Measurements from ENCODE around the gene COQ9. TPM values are rescaled to one million over a fixed set of nuclear protein-coding genes. Genes with fewer than 3 reads are reported as not detected.

The COQ9 gene
- total RNA-seq, 1 experiment from 2014 or later, result 77.7 TPM

- DNase-seq, result no peak
- no peak for TF ChIP-seq CTCF (IDR thresholded peaks at IDR 0.05; ENCODE audit: unreplicated experiment)
- H3K4me3 Mint-ChIP-seq (ENCODE audit: low read depth, unreplicated experiment), result no peak overlapping the region
- peaks cover 61% of the 10 kb centered on the region for H3K27me3 Mint-ChIP-seq (ENCODE audit: unreplicated experiment)
- no peak overlapping the region for H3K27ac Mint-ChIP-seq (ENCODE audit: unreplicated experiment)
- H3K4me1 Mint-ChIP-seq (ENCODE audit: low read depth, unreplicated experiment), result peaks cover 9% of the 10 kb centered on the region
- intact Hi-C loops (cut with micrococcal nuclease; ENCODE audit: unreplicated experiment), result no loop called here
- no peaks in the 10 kb centered on the region for H3K36me3 Mint-ChIP-seq (ENCODE audit: insufficient read depth, unreplicated experiment)
- no peaks in the 10 kb centered on the region for H3K9me3 Mint-ChIP-seq (ENCODE audit: low read depth, unreplicated experiment)
- CTCF ChIA-PET, result interaction anchor here (0.8 kb wide), 1 partner anchor 44 kb away, joined by 8 read pairs; no protein-coding TSS in a partner anchor
- no TSS peak for BruUV-seq (replicated peaks)
These were observed 54.9 kb downstream of the COQ9 start for GRCh38 chr16:57502048-57502775.

DNA sequence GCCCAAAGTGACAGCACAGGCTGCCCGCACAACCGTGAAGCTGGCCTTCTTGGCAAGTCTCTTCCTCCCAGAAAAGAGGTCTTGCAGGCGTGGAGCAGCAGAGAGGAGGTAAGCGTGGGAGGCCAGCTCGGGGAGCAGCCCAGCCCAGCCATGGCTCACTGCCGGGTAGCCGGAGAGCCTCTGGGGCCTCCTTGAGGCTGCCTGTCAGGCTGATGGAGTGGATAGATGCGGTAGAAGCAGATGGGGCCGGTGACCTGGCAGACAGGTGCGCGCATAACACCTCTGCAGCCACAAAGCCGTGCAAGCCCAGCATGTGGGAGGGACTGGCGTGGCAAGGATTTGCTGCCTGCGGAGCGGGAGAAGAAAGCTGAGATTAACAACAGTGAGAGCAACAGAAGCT lies 56.1 kb downstream of the COQ9 start:
- CTCF ChIA-PET, result no interaction called here
- no TSS peak for BruUV-seq (replicated peaks)
- DNase-seq, result no peak
- Mint-ChIP-seq H3K4me1 (ENCODE audit: low read depth, unreplicated experiment) (peaks cover 9% of the 10 kb centered on the region), H3K36me3 (ENCODE audit: insufficient read depth, unreplicated experiment) (no peaks in the 10 kb centered on the region), H3K27me3 (ENCODE audit: unreplicated experiment) (peaks cover 73% of the 10 kb centered on the region), H3K9me3 (ENCODE audit: low read depth, unreplicated experiment) (no peaks in the 10 kb centered on the region), H3K4me3 (ENCODE audit: low read depth, unreplicated experiment) (no peak overlapping the region), H3K27ac (ENCODE audit: unreplicated experiment) (no peak overlapping the region)
- TF ChIP-seq CTCF (IDR thresholded peaks at IDR 0.05; ENCODE audit: unreplicated experiment), result no peak
- intact Hi-C loops (cut with micrococcal nuclease; ENCODE audit: unreplicated experiment), result no loop called here

- peaks cover 9% of the 10 kb centered on the region for H3K4me1 Mint-ChIP-seq (ENCODE audit: low read depth, unreplicated experiment)
These were observed 56.7 kb downstream of the COQ9 start for GRCh38 chr16:57504001-57504400.

DNA sequence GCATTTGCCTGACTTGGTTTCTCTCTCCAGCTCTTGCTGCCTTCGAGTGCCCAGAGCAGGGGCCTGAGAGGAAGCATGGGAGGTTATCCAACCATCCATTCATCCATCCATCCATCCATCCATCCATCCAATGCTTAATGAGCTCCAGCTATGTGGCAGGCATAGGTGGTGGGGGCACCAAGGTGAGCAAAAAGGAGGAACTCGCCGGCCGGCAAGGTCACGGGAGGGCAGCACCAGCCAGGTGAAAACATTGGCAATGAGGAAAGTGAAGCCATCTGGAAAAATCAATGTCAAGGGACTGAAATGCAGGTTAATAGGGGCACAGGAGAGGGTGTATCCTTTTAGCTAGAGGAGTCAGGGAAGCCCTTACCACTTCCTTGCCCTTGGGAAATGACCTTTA lies 57.2 kb downstream of the COQ9 start:
- Mint-ChIP-seq H3K4me3 (ENCODE audit: low read depth, unreplicated experiment) (no peak overlapping the region), H3K9me3 (ENCODE audit: low read depth, unreplicated experiment) (no peaks in the 10 kb centered on the region), H3K27ac (ENCODE audit: unreplicated experiment) (no peak overlapping the region), H3K27me3 (ENCODE audit: unreplicated experiment) (peaks cover 83% of the 10 kb centered on the region), H3K36me3 (ENCODE audit: insufficient read depth, unreplicated experiment) (no peaks in the 10 kb centered on the region), H3K4me1 (ENCODE audit: low read depth, unreplicated experiment) (peaks cover 9% of the 10 kb centered on the region)
- DNase-seq, result no peak
- intact Hi-C loops (cut with micrococcal nuclease; ENCODE audit: unreplicated experiment), result no loop called here
- BruUV-seq (replicated peaks), result no TSS peak
- TF ChIP-seq CTCF (IDR thresholded peaks at IDR 0.05; ENCODE audit: unreplicated experiment), result no peak
- CTCF ChIA-PET, result no interaction called here

More at GRCh38 chr16:57504001-57504400, 56.7 kb downstream of the COQ9 start:
- Mint-ChIP-seq H3K27me3 (ENCODE audit: unreplicated experiment) (peaks cover 79% of the 10 kb centered on the region), H3K4me3 (ENCODE audit: low read depth, unreplicated experiment) (no peak overlapping the region), H3K27ac (ENCODE audit: unreplicated experiment) (no peak overlapping the region), H3K9me3 (ENCODE audit: low read depth, unreplicated experiment) (no peaks in the 10 kb centered on the region), H3K36me3 (ENCODE audit: insufficient read depth, unreplicated experiment) (no peaks in the 10 kb centered on the region)
- no peak for DNase-seq
- no TSS peak for BruUV-seq (replicated peaks)
- CTCF ChIA-PET, result no interaction called here
- intact Hi-C loops (cut with micrococcal nuclease; ENCODE audit: unreplicated experiment), result no loop called here
- TF ChIP-seq CTCF (IDR thresholded peaks at IDR 0.05; ENCODE audit: unreplicated experiment), result no peak
